GM21576 (cell line): ENCODE data around the gene RNF167.

Source experiments
- ATAC-seq: cut with Tn5 transposase; IDR thresholded peaks from one replicate; pipeline ENCODE4 v1.9.1; 2021; ENCODE audit warnings: mild to moderate bottlenecking, moderate library complexity; ENCODE audit not compliant: unreplicated experiment

The RNF167 gene

GRCh38 chr17:4939796-4940554 lies at the start of gene RNF167, which contains the start of gene SLC25A11:
RNF167 (plus strand) TSS chr17:4940268; CDS start chr17:4940910, 642 bp downstream.
SLC25A11 (minus strand) TSS chr17:4940046; CDS start chr17:4939910, 136 bp downstream.
- peak; percentile 67 for ATAC-seq

GRCh38 chr17:4891411-4892410 lies 48.4 kb upstream of the RNF167 start:
- no peak for ATAC-seq

DNA sequence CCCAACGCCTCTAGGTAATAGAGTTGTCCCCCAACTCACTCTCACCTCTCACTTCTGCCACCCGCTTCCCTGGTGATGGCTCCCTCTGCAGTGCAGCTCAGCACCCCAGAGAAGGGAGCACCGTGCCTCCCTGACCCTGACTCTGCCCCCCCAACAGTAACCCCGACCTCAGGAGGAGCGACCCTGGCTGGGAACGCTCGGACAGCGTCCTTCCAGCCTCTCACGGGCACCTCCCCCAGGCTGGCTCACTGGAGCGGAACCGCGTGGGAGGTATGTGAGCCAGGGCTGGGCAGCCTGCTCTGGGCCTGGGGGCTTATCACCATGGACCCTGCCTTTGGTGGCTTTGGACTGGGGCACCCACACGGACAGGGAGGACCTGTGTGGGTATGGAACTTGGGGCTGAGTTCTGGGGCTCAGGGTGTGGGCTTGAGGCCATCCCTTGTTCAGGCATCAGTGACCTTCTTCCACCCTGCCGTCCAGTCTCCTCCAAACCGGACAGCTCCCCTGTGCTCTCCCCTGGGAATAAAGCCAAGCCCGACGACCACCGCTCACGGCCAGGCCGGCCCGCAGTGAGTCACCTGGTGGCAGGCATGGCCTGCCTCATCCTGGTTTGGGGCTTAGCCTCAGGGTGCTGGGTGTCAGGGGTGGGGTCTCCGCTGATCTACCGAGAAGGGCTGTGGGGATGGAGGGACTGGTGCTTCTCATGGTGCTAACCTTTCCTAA lies 47.4 kb upstream of the RNF167 start:
- ATAC-seq, result no peak

DNA sequence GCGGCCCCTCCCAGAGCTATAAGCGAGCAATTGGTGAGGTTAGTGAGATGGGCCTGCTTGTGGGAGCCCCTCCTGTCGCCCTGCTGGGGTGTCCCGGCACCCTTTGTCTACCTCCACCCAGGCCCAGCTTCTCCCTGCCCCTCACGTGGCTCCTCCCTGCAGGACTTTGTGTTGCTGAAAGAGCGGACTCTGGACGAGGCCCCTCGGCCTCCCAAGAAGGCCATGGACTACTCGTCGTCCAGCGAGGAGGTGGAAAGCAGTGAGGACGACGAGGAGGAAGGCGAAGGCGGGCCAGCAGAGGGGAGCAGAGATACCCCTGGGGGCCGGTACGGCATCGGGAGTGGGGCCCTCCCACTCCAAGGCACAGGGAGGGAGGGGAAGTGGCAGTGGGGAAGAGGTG lies 46.8 kb upstream of the RNF167 start:
- ATAC-seq, result no peak

DNA sequence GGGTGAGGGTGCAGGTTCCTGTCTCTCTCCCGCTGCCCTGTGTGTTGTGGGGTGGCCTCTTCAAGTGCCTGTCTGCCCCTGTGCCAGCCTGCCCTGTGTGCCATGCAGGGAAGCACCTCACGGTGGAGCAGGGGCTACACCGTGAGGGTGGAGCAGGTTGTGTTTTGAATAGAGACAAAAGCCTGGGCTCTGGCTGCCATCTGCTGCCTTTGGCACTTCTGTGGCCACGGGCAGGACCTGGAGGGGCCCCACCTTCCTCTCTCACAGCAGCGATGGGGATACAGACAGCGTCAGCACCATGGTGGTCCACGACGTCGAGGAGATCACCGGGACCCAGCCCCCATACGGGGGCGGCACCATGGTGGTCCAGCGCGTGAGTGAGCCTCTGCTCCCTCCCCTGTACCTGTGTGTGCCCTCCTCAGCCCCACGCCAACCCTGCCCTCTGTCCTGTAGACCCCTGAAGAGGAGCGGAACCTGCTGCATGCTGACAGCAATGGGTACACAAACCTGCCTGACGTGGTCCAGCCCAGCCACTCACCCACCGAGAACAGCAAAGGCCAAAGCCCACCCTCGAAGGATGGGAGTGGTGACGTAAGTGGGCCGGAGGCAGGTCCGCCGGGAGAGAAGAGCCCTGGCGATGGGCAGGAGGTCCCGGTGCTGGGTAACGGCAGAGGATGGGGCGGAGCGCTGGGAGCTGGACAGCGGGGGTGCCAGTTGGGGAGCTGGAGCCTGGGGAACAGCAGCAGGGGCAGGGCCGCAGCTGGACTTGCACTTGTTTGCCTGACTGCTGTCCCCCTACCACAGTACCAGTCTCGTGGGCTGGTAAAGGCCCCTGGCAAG lies 46.1 kb upstream of the RNF167 start:
- no peak for ATAC-seq

GRCh38 chr17:4895121-4895520 lies 44.9 kb upstream of the RNF167 start:
- ATAC-seq, result no peak

DNA sequence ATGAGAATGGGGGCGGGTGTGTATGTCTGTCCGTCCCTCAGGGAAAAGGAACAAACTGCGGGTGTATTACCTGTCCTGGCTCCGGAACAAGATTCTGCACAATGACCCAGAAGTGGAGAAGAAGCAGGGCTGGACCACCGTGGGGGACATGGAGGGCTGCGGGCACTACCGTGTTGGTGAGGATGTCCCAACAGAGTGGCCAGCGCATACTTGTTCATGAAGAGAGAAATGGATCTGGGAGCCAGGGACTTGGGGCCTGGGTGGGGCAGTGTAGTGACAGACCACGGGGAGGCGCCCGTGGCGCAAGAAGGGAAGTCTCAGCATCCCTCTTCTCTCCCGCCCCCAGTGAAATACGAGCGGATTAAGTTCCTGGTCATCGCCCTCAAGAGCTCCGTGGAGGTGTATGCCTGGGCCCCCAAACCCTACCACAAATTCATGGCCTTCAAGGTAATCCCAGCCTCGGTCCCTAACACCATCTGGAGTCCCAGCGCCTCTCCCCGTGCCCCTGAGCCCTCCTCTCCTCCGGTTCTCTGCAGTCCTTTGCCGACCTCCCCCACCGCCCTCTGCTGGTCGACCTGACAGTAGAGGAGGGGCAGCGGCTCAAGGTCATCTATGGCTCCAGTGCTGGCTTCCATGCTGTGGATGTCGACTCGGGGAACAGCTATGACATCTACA lies 44.3 kb upstream of the RNF167 start:
- ATAC-seq, result no peak

DNA sequence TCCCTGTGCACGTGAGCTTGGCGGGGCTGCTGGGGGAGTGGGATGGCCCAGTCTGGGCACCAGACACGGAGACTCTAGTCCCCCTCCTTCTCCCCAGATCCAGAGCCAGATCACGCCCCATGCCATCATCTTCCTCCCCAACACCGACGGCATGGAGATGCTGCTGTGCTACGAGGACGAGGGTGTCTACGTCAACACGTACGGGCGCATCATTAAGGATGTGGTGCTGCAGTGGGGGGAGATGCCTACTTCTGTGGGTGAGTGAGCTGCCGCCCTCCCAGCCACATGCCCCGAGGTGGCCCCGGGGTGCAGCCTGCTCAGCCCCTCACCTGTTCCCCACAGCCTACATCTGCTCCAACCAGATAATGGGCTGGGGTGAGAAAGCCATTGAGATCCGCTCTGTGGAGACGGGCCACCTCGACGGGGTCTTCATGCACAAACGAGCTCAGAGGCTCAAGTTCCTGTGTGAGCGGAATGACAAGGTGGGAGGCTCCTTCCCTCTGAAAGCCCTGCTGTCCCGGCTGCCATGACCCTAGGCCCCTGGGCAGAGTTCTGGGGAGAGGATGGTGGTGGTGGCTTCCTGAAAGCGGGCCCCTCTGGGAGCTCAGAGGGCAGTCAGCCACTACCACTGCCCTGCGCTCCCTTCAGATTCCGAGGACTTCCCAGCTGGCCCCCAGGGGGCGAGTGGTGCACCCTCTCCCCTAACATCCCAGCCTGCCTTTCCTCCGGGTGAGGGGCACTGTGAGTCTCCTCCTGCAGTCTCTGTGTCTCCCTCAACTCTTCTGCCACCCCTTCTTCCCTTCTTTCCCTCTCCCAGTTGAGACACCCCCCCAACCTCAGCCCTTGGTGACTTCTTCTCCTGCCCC lies 43.5 kb upstream of the RNF167 start:
- no peak for ATAC-seq

DNA sequence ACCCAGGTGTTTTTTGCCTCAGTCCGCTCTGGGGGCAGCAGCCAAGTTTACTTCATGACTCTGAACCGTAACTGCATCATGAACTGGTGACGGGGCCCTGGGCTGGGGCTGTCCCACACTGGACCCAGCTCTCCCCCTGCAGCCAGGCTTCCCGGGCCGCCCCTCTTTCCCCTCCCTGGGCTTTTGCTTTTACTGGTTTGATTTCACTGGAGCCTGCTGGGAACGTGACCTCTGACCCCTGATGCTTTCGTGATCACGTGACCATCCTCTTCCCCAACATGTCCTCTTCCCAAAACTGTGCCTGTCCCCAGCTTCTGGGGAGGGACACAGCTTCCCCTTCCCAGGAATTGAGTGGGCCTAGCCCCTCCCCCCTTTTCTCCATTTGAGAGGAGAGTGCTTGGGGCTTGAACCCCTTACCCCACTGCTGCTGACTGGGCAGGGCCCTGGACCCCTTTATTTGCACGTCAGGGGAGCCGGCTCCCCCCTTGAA lies 42.8 kb upstream of the RNF167 start:
- ATAC-seq, result no peak

GRCh38 chr17:4897785-4898184 lies 42.3 kb upstream of the RNF167 start:
- no peak for ATAC-seq

GRCh38 chr17:4898351-4898750 lies 41.7 kb upstream of the RNF167 start:
- ATAC-seq, result no peak

- ATAC-seq, result no peak
These were observed 41.1 kb upstream of the RNF167 start for GRCh38 chr17:4898927-4899326.

DNA sequence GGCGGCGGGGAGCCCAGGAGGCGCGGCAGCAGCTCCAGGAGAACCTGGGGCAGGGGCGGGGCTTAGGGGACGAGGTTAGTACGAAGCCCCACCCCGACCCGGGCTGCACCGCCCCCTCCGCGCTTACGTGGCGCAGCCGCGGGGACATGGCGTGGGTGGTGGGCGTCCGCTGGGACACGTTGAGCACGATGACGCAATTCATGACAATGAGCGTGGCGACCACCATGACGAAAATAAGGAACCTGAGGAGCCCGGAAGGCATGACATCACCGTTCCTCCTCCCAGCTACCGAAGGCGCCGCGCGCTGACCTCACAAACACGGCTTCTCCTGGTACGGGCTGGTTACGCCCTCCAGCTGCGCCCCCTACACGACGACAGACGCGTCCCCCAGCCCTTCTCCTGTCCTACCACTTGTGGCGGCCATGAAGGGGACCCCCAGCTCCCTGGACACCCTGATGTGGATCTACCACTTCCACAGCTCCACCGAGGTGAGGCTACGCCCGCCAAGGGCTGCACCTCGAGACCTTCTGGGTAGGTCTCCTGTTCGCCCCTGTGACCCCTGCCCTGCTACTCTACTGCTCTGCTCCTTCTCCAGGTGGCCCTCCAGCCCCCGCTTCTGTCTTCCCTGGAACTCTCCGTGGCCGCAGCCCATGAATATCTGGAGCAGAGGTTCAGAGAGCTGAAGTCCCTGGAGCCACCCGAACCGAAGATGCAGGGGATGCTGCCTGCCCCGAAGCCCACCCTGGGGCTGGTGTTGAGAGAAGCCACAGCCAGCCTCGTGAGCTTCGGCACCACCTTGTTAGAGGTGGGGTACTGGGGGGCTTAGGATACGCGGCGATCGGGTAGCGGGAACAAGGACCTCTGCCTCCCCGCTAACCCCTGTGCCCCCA lies 40.5 kb upstream of the RNF167 start, which contains the start of gene C17orf107:
Gene C17orf107 (plus strand): TSS at position 196 of the 890 bp plus-strand sequence. CDS start 227 bp downstream, at position 423.
- ATAC-seq, result no peak

DNA sequence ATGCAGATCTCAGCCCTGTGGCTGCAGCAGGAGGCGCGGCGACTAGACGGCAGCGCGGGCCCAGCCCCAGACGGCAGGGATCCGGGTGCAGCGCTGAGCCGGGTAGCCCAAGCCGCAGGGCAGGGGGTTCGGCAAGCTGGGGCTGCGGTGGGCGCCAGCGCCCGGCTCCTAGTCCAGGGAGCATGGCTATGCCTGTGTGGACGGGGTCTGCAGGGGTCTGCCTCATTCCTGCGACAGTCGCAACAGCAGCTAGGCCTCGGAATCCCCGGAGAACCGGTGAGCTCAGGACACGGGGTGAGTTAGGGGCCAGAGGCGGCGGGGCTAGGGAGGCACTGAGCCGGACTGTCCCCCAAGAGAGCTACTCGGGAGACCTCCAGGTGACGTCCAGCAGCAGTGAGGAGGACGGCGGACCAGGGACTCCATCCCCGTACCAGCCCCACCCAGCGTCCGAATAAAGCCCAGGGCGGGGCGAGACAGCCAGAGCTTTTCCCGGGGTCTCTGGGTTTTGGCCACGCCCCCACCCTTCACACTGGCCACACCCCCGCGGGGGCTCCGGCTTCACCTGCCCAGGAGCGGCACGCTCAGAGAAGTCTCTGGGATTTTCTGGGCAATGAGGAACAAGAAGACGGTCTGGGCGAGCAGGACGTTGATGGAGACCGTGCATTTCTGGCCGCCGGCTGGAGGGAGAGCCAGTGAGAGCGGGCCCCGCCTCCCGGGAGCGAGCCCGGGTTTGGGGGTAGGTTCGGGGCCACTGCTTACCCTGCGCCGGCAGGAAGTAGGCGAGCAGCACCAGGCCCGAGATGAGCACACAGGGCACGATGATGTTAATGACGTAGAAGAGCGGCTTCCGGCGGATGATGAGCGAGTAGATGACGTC lies 39.6 kb upstream of the RNF167 start:
- ATAC-seq, result no peak

DNA sequence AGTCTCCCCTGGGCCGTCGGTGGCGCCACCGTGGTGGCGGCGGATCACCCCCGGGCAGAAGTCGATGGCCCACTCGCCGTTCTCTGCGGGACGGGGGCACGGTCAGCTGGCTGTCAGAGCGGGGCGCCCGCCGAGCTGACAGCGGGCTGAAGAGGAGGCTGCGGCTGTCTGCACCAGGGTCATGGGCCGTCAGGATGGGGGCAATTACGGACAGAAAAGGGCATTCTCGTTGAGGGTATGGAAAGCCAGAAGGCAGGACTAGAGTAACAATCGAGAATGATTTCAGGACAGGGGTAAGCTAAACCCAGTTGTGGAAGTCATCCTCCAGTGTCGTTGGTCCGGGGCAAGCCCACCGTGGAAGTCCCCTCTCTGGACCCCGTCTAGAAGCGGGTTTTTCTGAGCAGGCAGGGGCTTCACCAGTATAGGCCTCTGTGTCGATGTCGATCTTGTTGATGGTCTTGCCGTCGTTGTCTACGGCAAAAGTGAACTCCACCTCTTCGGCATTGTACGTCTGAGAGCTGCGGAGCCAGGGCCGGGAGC lies 38.9 kb upstream of the RNF167 start:
- no peak for ATAC-seq
